Esophagus (tissue), 2 donors: ENCODE data around the gene SYDE2. TPM values are rescaled to one million over a fixed set of nuclear protein-coding genes. Genes with fewer than 3 reads are reported as not detected.
"Not testable (repeated sequence)": the region's sequence is repeated elsewhere in the genome, so short reads cannot be mapped to it uniquely, and the experiment has no call there.

ENCODE experiments used
- H3K27ac ChIP-seq, 2 donors: one replicate each; pipeline ENCODE4 v1.5.1; 2013; ENCODE audit warnings: low read depth in 2 of 2, mild to moderate bottlenecking in 2 of 2, inconsistent platforms in 1 of 2, low read length in 1 of 2, moderate library complexity in 1 of 2
- H3K27me3 ChIP-seq, 2 donors: one replicate each; pipeline ENCODE4 v1.6.1; 2013; ENCODE audit warnings: low read length in 2 of 2, control low read depth in 1 of 2, mild to moderate bottlenecking in 1 of 2; ENCODE audit not compliant: insufficient read depth in 2 of 2, control insufficient read depth in 1 of 2
- H3K36me3 ChIP-seq, 2 donors: one replicate each; pipeline ENCODE4 v1.6.1; 2013; ENCODE audit warnings: low read length in 1 of 2; ENCODE audit not compliant: control insufficient read depth in 2 of 2, insufficient read depth in 2 of 2
- H3K4me1 ChIP-seq, 2 donors: one replicate each; pipeline ENCODE4 v1.6.1; 2013; ENCODE audit warnings: low read length in 1 of 2; ENCODE audit not compliant: control insufficient read depth in 2 of 2, insufficient read depth in 2 of 2
- H3K4me3 ChIP-seq, 2 donors: one replicate each; pipeline ENCODE4 v1.5.1; 2013; ENCODE audit warnings: low read length in 2 of 2, mild to moderate bottlenecking in 2 of 2, low read depth in 1 of 2, moderate library complexity in 1 of 2
- H3K9me3 ChIP-seq, 2 donors: one replicate each; pipeline ENCODE4 v1.6.1; 2013; ENCODE audit warnings: mild to moderate bottlenecking in 2 of 2, low read depth in 1 of 2, low read length in 1 of 2, moderate library complexity in 1 of 2; ENCODE audit not compliant: control insufficient read depth in 2 of 2, insufficient read depth in 1 of 2
- WGBS, 2 donors: extraction: QIAGEN DNeasy Blood & Tissue Kit; methylation state at CpG; one replicate each; pipeline ENCODE4 v1.1.7; 2013; 5-methylcytosine and 5-hydroxymethylcytosine counted together
- polyA plus RNA-seq, 2 donors: library from polyadenylated mRNA; stranded (reverse); fragments of 200-250 nt; gene quantifications; one replicate each; pipeline ENCODE4 v1.2.3, GENCODE V29; 2013
- donor health status: healthy with polysubstance abuse.
- donor health status: Bipolar disorder and iron deficiency.

SYDE2 gene
- polyA plus RNA-seq, 2 donors, result 0.51 to 0.62 TPM

GRCh38 chr1:85153149-85153891 is 47.5 kb downstream of the SYDE2 start:
- H3K4me1 ChIP-seq, result no peaks in the 10 kb centered on the region
- no peaks in the 10 kb centered on the region for H3K36me3 ChIP-seq
- 50 to 53% methylated on average over 4 of the region's 4 CpGs for WGBS, 2 donors
- no peaks in the 10 kb centered on the region for H3K27me3 ChIP-seq
- H3K4me3 ChIP-seq, result no peak overlapping the region
- no peak overlapping the region for H3K27ac ChIP-seq
- H3K9me3 ChIP-seq, result no peaks in the 10 kb centered on the region

- no peaks in the 10 kb centered on the region for H3K4me1 ChIP-seq
- no peak overlapping the region for H3K27ac ChIP-seq
- H3K9me3 ChIP-seq, result no peaks in the 10 kb centered on the region
- H3K4me3 ChIP-seq, result no peak overlapping the region
- H3K27me3 ChIP-seq, result no peaks in the 10 kb centered on the region
- WGBS, 2 donors, result 41 to 56% methylated on average over 4 of the region's 4 CpGs
- no peaks in the 10 kb centered on the region for H3K36me3 ChIP-seq
Measured at GRCh38 chr1:85151446-85151845, 49.4 kb downstream of the SYDE2 start.

- WGBS, 2 donors, result 71 to 76% methylated on average over 2 of the region's 2 CpGs
- no peak overlapping the region for H3K4me3 ChIP-seq
- H3K9me3 ChIP-seq, result no peaks in the 10 kb centered on the region
- no peaks in the 10 kb centered on the region for H3K27me3 ChIP-seq
- H3K36me3 ChIP-seq, result no peaks in the 10 kb centered on the region
- H3K27ac ChIP-seq, result no peak overlapping the region
- H3K4me1 ChIP-seq, result no peaks in the 10 kb centered on the region
Measured at GRCh38 chr1:85149805-85150204, 51.0 kb downstream of the SYDE2 start.

- no peaks in the 10 kb centered on the region for H3K4me1 ChIP-seq
- H3K27me3 ChIP-seq, result no peaks in the 10 kb centered on the region
- H3K36me3 ChIP-seq, result no peaks in the 10 kb centered on the region
- H3K4me3 ChIP-seq, result no peak overlapping the region
- H3K9me3 ChIP-seq, result no peaks in the 10 kb centered on the region
- no peak overlapping the region for H3K27ac ChIP-seq
Measured at GRCh38 chr1:85148524-85149250, 52.1 kb downstream of the SYDE2 start.

GRCh38 chr1:85146972-85147359 is 53.9 kb downstream of the SYDE2 start:
- H3K4me3 ChIP-seq, result no peak overlapping the region
- no peaks in the 10 kb centered on the region for H3K9me3 ChIP-seq
- no peaks in the 10 kb centered on the region for H3K36me3 ChIP-seq
- H3K27me3 ChIP-seq, result no peaks in the 10 kb centered on the region
- H3K4me1 ChIP-seq, result no peaks in the 10 kb centered on the region
- H3K27ac ChIP-seq, result no peak overlapping the region

- WGBS, 2 donors, result 73 to 76% methylated on average over 6 of the region's 6 CpGs
- H3K4me3 ChIP-seq, H3K4me1 ChIP-seq, H3K9me3 ChIP-seq, H3K36me3 ChIP-seq, H3K27ac ChIP-seq, H3K27me3 ChIP-seq: not testable (repeated sequence)
Measured at GRCh38 chr1:85146298-85146971, 54.4 kb downstream of the SYDE2 start.

GRCh38 chr1:85144351-85144750 is 56.5 kb downstream of the SYDE2 start:
- H3K27me3 ChIP-seq, result no peaks in the 10 kb centered on the region
- no peaks in the 10 kb centered on the region for H3K9me3 ChIP-seq
- H3K36me3 ChIP-seq, result no peaks in the 10 kb centered on the region
- no peaks in the 10 kb centered on the region for H3K4me1 ChIP-seq
- H3K4me3 ChIP-seq, result no peak overlapping the region
- no peak overlapping the region for H3K27ac ChIP-seq
- 50 to 82% methylated on average over 1 of the region's 1 CpG for WGBS, 2 donors

GRCh38 chr1:85142753-85143152 is 58.1 kb downstream of the SYDE2 start:
- WGBS, 2 donors, result 59 to 67% methylated on average over 5 of the region's 5 CpGs
- Histone ChIP-seq H3K27ac (no peak overlapping the region), H3K9me3 (no peaks in the 10 kb centered on the region), H3K27me3 (no peaks in the 10 kb centered on the region), H3K4me3 (no peak overlapping the region), H3K36me3 (no peaks in the 10 kb centered on the region), H3K4me1 (no peaks in the 10 kb centered on the region)

GRCh38 chr1:85138439-85138838 is 62.4 kb downstream of the SYDE2 start:
- H3K4me3 ChIP-seq, H3K9me3 ChIP-seq, H3K27ac ChIP-seq, H3K36me3 ChIP-seq, H3K4me1 ChIP-seq, H3K27me3 ChIP-seq: not testable (repeated sequence)
- 85 to 93% methylated on average over 5 of the region's 5 CpGs for WGBS, 2 donors
